HEK293 (cell line): Measurements from ENCODE around the gene PTPRO.

ENCODE experiments used
- ATF2 ChIP-seq: fragments of 450-650 bp; formaldehyde crosslinking; IDR thresholded peaks from 2 replicates; pipeline ENCODE4 v1.5.1; 2016; ENCODE audit warnings: missing biosample characterization, missing genetic modification characterization, low read depth
- BCL11A ChIP-seq: fragments of 450-650 bp; formaldehyde crosslinking; IDR thresholded peaks from 2 replicates; pipeline ENCODE4 v1.5.1; 2016; ENCODE audit warnings: low read depth, missing biosample characterization, missing genetic modification characterization
- CTCF ChIP-seq: fragments of 450-650 bp; formaldehyde crosslinking; IDR thresholded peaks from 2 replicates; pipeline ENCODE4 v1.5.1; 2016; ENCODE audit warnings: missing biosample characterization, missing genetic modification characterization
- FEZF1 ChIP-seq: fragments of 450-650 bp; formaldehyde crosslinking; IDR thresholded peaks from 2 replicates; pipeline ENCODE4 v1.5.1; 2016; ENCODE audit warnings: missing biosample characterization, missing genetic modification characterization
- GLIS2 ChIP-seq: fragments of 450-650 bp; formaldehyde crosslinking; IDR thresholded peaks from 2 replicates; pipeline ENCODE4 v1.5.1; 2016; ENCODE audit warnings: missing biosample characterization, missing genetic modification characterization
- TCF7L2 ChIP-seq: IDR thresholded peaks from 2 replicates; pipeline ENCODE4 v1.6.1; 2011; ENCODE audit warnings: low read depth, mild to moderate bottlenecking, inconsistent platforms, low read length, moderate library complexity, borderline replicate concordance
- ZBTB17 ChIP-seq: fragments of 450-650 bp; formaldehyde crosslinking; IDR thresholded peaks from 2 replicates; pipeline ENCODE4 v1.5.1; 2016; ENCODE audit warnings: missing biosample characterization, missing genetic modification characterization
- ZNF138 ChIP-seq: fragments of 450-650 bp; formaldehyde crosslinking; IDR thresholded peaks from 2 replicates; pipeline ENCODE4 v1.5.1; 2016; ENCODE audit warnings: missing biosample characterization, missing genetic modification characterization, borderline replicate concordance
- ZNF274 ChIP-seq, 2 experiments: fragments of 200-500 bp in 1 of 2; fragments of 450-650 bp in 1 of 2; sonication (Bioruptor generic) in 1 of 2; formaldehyde crosslinking in 1 of 2; IDR thresholded peaks; 2 replicates each; pipeline versions ENCODE4 v1.5.1 to v1.6.1; 2014 to 2016; ENCODE audit warnings: borderline replicate concordance in 1 of 2, inconsistent platforms in 1 of 2, low read length in 1 of 2, missing biosample characterization in 1 of 2, missing genetic modification characterization in 1 of 2
- ZNF670 ChIP-seq: fragments of 450-650 bp; formaldehyde crosslinking; IDR thresholded peaks from 2 replicates; pipeline ENCODE4 v1.5.1; 2016; ENCODE audit warnings: missing biosample characterization, missing genetic modification characterization, low read depth
- ZNF701 ChIP-seq: fragments of 450-650 bp; formaldehyde crosslinking; IDR thresholded peaks from 2 replicates; pipeline ENCODE4 v1.5.1; 2016; ENCODE audit warnings: missing biosample characterization, missing genetic modification characterization
- TF ChIP-seq, protein P1 (sequence below): fragments of 450-650 bp; formaldehyde crosslinking; IDR thresholded peaks from 2 replicates; pipeline ENCODE4 v1.5.1; 2016; ENCODE audit warnings: missing biosample characterization, missing genetic modification characterization, low read depth

DNA sequence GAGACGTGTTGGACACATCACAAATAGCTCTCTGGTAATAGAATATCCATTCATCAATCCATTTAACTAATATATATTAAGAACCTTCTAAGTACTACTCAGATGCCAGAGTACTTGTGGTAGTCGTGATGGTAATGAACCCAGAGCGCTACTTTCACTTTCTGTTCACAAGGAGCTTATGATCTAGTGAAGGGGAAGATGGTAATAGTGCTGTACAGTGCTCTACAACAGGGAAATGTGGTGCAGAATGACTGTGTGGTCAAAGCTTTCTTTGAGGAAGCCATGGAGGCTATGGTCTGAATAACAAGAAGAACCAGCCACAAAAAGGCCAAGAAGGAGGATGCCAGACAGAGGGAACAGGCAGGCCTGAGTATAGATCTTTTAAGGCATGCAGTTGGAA is 212.0 kb downstream of the PTPRO start:
- TF ChIP-seq CTCF (tag by site-specific recombination): no peak
- TF ChIP-seq ZNF701 (tag by site-specific recombination): no peak
- TF ChIP-seq ZBTB17 (tag by site-specific recombination): peak; percentile 57
- TF ChIP-seq BCL11A (tag by site-specific recombination): no peak
- TF ChIP-seq ZNF138: no peak
- no peak for TF ChIP-seq ZNF670 (tag by site-specific recombination)
- TF ChIP-seq ATF2 (tag by site-specific recombination): no peak
- TF ChIP-seq, protein P1, sequence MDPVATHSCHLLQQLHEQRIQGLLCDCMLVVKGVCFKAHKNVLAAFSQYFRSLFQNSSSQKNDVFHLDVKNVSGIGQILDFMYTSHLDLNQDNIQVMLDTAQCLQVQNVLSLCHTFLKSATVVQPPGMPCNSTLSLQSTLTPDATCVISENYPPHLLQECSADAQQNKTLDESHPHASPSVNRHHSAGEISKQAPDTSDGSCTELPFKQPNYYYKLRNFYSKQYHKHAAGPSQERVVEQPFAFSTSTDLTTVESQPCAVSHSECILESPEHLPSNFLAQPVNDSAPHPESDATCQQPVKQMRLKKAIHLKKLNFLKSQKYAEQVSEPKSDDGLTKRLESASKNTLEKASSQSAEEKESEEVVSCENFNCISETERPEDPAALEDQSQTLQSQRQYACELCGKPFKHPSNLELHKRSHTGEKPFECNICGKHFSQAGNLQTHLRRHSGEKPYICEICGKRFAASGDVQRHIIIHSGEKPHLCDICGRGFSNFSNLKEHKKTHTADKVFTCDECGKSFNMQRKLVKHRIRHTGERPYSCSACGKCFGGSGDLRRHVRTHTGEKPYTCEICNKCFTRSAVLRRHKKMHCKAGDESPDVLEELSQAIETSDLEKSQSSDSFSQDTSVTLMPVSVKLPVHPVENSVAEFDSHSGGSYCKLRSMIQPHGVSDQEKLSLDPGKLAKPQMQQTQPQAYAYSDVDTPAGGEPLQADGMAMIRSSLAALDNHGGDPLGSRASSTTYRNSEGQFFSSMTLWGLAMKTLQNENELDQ (tag by site-specific recombination): no peak
- TF ChIP-seq GLIS2 (tag by site-specific recombination): no peak
- no peak for TF ChIP-seq ZNF274 (IDR thresholded peaks at IDR 0.05; ENCODE audit: low read length)
- no peak for TF ChIP-seq ZNF274 (tag by site-specific recombination; IDR thresholded peaks at IDR 0.05; ENCODE audit: borderline replicate concordance)
- TF ChIP-seq FEZF1 (tag by site-specific recombination): no peak
- no peak for TF ChIP-seq TCF7L2
